PC-3 (cell line): ENCODE results near the gene RELL1.

Source experiments
- EZH2 ChIP-seq: fragments of 300-600 bp; sonication (generic); IDR thresholded peaks from one replicate; pipeline ENCODE4 v1.6.1; 2017; ENCODE audit warnings: antibody characterized with exemption, mild to moderate bottlenecking, low read length; ENCODE audit not compliant: unreplicated experiment
- EZH2phosphoT487 ChIP-seq: fragments of 300-600 bp; sonication (generic); IDR thresholded peaks from 2 replicates; pipeline ENCODE4 v1.6.1; 2018; ENCODE audit warnings: mild to moderate bottlenecking, antibody characterized with exemption, low read length, borderline replicate concordance
- TF ChIP-seq, protein P1 (sequence below): fragments of 300-600 bp; sonication (generic); conservative IDR thresholded peaks from 2 replicates; pipeline ENCODE4 v1.5.1; 2017; ENCODE audit warnings: antibody characterized with exemption, low read depth, mild to moderate bottlenecking, low read length

DNA sequence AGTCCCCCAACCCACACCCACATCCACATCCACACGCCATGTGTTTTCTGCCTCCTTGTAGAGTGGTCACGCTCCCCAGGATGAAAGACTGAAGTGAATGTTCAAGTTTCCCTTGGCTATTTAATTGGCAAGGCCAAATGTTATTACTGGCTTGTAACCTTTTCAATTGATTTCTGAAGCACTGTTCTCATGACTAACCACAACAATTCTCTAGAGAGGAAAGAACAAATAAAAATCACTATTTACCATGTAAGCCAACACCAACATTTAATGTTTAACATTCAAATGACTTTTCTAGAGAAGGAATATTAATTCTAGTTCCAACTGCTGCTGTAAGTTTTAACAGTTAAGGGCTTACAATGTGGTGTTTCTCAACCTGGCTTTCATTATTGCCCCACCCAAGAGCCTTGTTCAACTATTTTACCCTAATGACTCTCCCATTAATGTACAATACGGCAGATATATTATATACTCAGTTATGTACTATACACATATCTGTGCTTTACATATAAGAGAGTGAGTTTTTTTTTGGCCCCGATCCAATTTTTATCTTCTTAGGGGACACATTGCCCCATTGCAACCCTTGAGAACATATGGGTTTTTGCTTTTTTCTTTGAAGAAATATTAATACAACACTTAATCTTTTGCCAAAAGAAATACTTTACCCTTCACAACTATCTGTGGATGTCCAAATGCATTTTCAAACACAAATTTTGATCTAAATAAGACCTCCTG, 46.5 kb downstream of the RELL1 start:
- TF ChIP-seq, protein P1, sequence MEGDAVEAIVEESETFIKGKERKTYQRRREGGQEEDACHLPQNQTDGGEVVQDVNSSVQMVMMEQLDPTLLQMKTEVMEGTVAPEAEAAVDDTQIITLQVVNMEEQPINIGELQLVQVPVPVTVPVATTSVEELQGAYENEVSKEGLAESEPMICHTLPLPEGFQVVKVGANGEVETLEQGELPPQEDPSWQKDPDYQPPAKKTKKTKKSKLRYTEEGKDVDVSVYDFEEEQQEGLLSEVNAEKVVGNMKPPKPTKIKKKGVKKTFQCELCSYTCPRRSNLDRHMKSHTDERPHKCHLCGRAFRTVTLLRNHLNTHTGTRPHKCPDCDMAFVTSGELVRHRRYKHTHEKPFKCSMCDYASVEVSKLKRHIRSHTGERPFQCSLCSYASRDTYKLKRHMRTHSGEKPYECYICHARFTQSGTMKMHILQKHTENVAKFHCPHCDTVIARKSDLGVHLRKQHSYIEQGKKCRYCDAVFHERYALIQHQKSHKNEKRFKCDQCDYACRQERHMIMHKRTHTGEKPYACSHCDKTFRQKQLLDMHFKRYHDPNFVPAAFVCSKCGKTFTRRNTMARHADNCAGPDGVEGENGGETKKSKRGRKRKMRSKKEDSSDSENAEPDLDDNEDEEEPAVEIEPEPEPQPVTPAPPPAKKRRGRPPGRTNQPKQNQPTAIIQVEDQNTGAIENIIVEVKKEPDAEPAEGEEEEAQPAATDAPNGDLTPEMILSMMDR, result no peak
- no peak for TF ChIP-seq EZH2phosphoT487
- TF ChIP-seq EZH2, result no peak
